A549 (cell line): Measurements from ENCODE around the gene GIT2. TPM values are rescaled to one million over a fixed set of nuclear protein-coding genes. Genes with fewer than 3 reads are reported as not detected.

ENCODE experiments used
- ATAC-seq, 2 experiments: fragments of 200-7000 bp in 1 of 2; fragments of >200 bp in 1 of 2; cut with Nextera tagmentation in 1 of 2; cut with Tn5 transposase in 1 of 2; 3 replicates each; pipeline versions ENCODE4 v1.8.0 to v1.9.1; 2018 to 2020; ENCODE audit warnings: mild to moderate bottlenecking in 1 of 2, moderate library complexity in 1 of 2
- CTCF ChIA-PET: fragments of 300-600 bp; sonication (Branson Sonifier 250); formaldehyde crosslinking; extraction: SDS; loops from one replicate; lab custom pipeline; 2021; ENCODE audit warnings: antibody characterized with exemption, inconsistent platforms; lab: Yijun Ruan, JAX
- POLR2A ChIA-PET: fragments of 350-600 bp; formaldehyde crosslinking; extraction: SDS; loops from one replicate; lab custom pipeline; 2021; ENCODE audit warnings: antibody characterized with exemption, inconsistent platforms; lab: Yijun Ruan, JAX
- DNase-seq, 2 experiments: peaks; one replicate each; pipeline versions ENCODE4 v3.0.0 to v3.0.0-alpha.2; 2011 to 2016; ENCODE audit warnings: low read depth in 1 of 2, low spot score in 1 of 2
- FAIRE-seq: peaks from 2 replicates; lab custom pipeline; 2011; peaks lifted over from hg19 to GRCh38; lab: Jason Lieb, UNC
- H3K27ac ChIP-seq, 2 experiments: fragments of >200 bp; sonication (Bioruptor Twin); formaldehyde crosslinking; 3 replicates each; pipeline ENCODE4 v1.5.1; 2016 to 2017
- H3K4me1 ChIP-seq: fragments of >200 bp; sonication (Bioruptor Twin); formaldehyde crosslinking; 3 replicates; pipeline ENCODE4 v1.6.1; 2016
- H3K4me2 ChIP-seq: fragments of >200 bp; sonication (Bioruptor Twin); formaldehyde crosslinking; 3 replicates; pipeline ENCODE4 v1.6.1; 2016
- H3K4me3 ChIP-seq: fragments of >200 bp; sonication (Bioruptor Twin); formaldehyde crosslinking; 3 replicates; pipeline ENCODE4 v1.5.1; 2016
- H3K9me3 ChIP-seq: fragments of >200 bp; sonication (Bioruptor Twin); formaldehyde crosslinking; 3 replicates; pipeline ENCODE4 v1.6.1; 2016
- CBX2 ChIP-seq: fragments of 200-600 bp; sonication (generic); IDR thresholded peaks from 2 replicates; pipeline ENCODE4 v1.6.1; 2016; ENCODE audit warnings: low read depth, mild to moderate bottlenecking, borderline replicate concordance
- CTCF ChIP-seq: fragments of >200 bp; sonication (Bioruptor Twin); formaldehyde crosslinking; IDR thresholded peaks from 3 replicates; pipeline ENCODE4 v1.5.1; 2016
- EHMT2 ChIP-seq: fragments of 200-600 bp; sonication (generic); IDR thresholded peaks from 2 replicates; pipeline ENCODE4 v1.6.1; 2016; ENCODE audit warnings: antibody characterized with exemption, low read depth, mild to moderate bottlenecking, moderate library complexity
- ESRRA ChIP-seq: fragments of 150-350 bp; IDR thresholded peaks from 2 replicates; pipeline ENCODE4 v1.6.1; 2014; ENCODE audit warnings: mild to moderate bottlenecking, low read length, borderline replicate concordance
- FOSB ChIP-seq: fragments of 250-450 bp; sonication (Bioruptor Pico); IDR thresholded peaks from 2 replicates; pipeline ENCODE4 v1.5.0; 2020; ENCODE audit warnings: mild to moderate bottlenecking, moderate library complexity
- FOXS1 ChIP-seq: fragments of 250-450 bp; sonication (Bioruptor Pico); IDR thresholded peaks from 2 replicates; pipeline ENCODE4 v1.5.0; 2020; ENCODE audit warnings: mild to moderate bottlenecking, moderate library complexity
- HDAC2 ChIP-seq: fragments of 200-600 bp; sonication (generic); IDR thresholded peaks from 2 replicates; pipeline ENCODE4 v1.6.1; 2016
- JUNB ChIP-seq: fragments of >200 bp; sonication (Bioruptor Twin); formaldehyde crosslinking; IDR thresholded peaks from 2 replicates; pipeline ENCODE4 v1.6.1; 2016
- MAFK ChIP-seq: fragments of 450-650 bp; IDR thresholded peaks from 2 replicates; pipeline ENCODE4 v1.6.1; 2014; ENCODE audit not compliant: partially characterized antibody
- NR3C1 ChIP-seq: fragments of >200 bp; sonication (Bioruptor Twin); formaldehyde crosslinking; IDR thresholded peaks from 3 replicates; pipeline ENCODE4 v1.6.1; 2017
- POLR2AphosphoS2 ChIP-seq: conservative IDR thresholded peaks from 2 replicates; pipeline ENCODE4 v1.6.1; 2012; ENCODE audit warnings: low read length, improper control_type of control experiment, inconsistent platforms
- SREBF2 ChIP-seq: fragments of 450-650 bp; IDR thresholded peaks from 2 replicates; pipeline ENCODE4 v1.6.1; 2014; ENCODE audit warnings: mild to moderate bottlenecking, moderate library complexity
- ZC3H11A ChIP-seq: fragments of 450-650 bp; IDR thresholded peaks from 2 replicates; pipeline ENCODE4 v1.6.1; 2014; ENCODE audit warnings: antibody characterized with exemption, mild to moderate bottlenecking
- WGBS: methylation state at CpG from one replicate; pipeline ENCODE4 v1.1.6; 2017; ENCODE audit errors: missing lambda C conversion rate; 5-methylcytosine and 5-hydroxymethylcytosine counted together
- polyA plus RNA-seq, 4 experiments: library from polyadenylated mRNA; depleted of rRNA in 3 of 4; stranded (reverse); fragments of >200 nt; fragmentation: RNase III in 1 of 4; extraction: RNeasy Plus Mini Kit Qiagen cat#74134 plus additional on column Dnase treatment in 1 of 4; gene quantifications; 2 replicates in 3 of 4; 3 replicates in 1 of 4; pipeline ENCODE4 v1.2.3, GENCODE V29; 2011 to 2017
- TF ChIP-seq, protein P1 (sequence below): IDR thresholded peaks from 2 replicates; pipeline ENCODE4 v1.6.1; 2012
- TF ChIP-seq, protein P2 (sequence below): fragments of 250-450 bp; sonication (Bioruptor Pico); IDR thresholded peaks from 2 replicates; pipeline ENCODE4 v1.5.0; 2021; ENCODE audit warnings: mild to moderate bottlenecking, moderate library complexity, borderline replicate concordance
- TF ChIP-seq, protein P3 (sequence below): fragments of >200 bp; sonication (Bioruptor Twin); formaldehyde crosslinking; IDR thresholded peaks from 2 replicates; pipeline ENCODE4 v1.6.1; 2016
- TF ChIP-seq, protein P4 (sequence below): fragments of 200-600 bp; sonication (generic); IDR thresholded peaks from 2 replicates; pipeline ENCODE4 v1.6.1; 2016; ENCODE audit warnings: antibody characterized with exemption, mild to moderate bottlenecking, moderate library complexity
- TF ChIP-seq, protein P5 (sequence below): IDR thresholded peaks from 2 replicates; pipeline ENCODE4 v1.6.1; 2012

The GIT2 gene
- polyA plus RNA-seq, 2 of the 4 experiments (the other 2 are of a cell fraction), result 18.5 to 38.0 TPM

- TF ChIP-seq POLR2AphosphoS2 (no peak), HDAC2 (no peak), ZC3H11A (no peak), ESRRA (no peak)
- TF ChIP-seq, protein P1, sequence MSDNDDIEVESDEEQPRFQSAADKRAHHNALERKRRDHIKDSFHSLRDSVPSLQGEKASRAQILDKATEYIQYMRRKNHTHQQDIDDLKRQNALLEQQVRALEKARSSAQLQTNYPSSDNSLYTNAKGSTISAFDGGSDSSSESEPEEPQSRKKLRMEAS, result no peak
- TF ChIP-seq, all 56 proteins: peak for 0
These were observed 102.7 kb downstream of the GIT2 start (continued) for GRCh38 chr12:109893261-109893995.

DNA sequence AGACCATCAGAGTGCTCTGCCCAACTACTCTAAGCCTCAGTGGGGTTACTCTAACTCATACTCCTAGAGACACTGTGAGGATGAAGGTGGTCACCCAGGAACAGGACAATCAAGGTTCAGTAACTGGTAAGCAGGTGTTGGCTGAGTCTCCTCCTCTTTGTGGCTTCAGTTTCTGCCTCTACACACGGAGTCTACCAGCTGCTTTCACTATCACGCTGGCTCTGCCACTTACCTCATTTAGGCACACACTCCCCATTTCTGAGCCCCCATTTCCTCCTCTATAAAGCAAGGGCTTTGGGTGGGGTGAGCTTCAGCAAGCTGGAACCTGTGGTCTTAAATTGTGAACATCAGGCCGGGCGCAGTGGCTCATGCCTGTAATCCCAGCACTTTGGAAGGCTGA lies 103.4 kb downstream of the GIT2 start:
- ChIA-PET CTCF (interaction anchor here (1.6 to 2.5 kb wide), 2 partner anchors 13 to 40 kb away, joined by 3 to 9 read pairs; no protein-coding TSS in a partner anchor), POLR2A (no interaction called here)
- Histone ChIP-seq H3K27ac (no peak overlapping the region), H3K4me3 (no peak overlapping the region), H3K4me2 (no peak overlapping the region), H3K9me3 (no peaks in the 10 kb centered on the region), H3K4me1 (peaks cover 14% of the 10 kb centered on the region)
- TF ChIP-seq SREBF2 (no peak), EHMT2 (no peak), CTCF (no peak), ESRRA (no peak), MAFK (no peak), FOSB (CRISPR knock-in tag) (no peak), FOXS1 (CRISPR knock-in tag) (no peak), CBX2 (no peak), JUNB (no peak), NR3C1 (no peak)
- TF ChIP-seq, protein P2, sequence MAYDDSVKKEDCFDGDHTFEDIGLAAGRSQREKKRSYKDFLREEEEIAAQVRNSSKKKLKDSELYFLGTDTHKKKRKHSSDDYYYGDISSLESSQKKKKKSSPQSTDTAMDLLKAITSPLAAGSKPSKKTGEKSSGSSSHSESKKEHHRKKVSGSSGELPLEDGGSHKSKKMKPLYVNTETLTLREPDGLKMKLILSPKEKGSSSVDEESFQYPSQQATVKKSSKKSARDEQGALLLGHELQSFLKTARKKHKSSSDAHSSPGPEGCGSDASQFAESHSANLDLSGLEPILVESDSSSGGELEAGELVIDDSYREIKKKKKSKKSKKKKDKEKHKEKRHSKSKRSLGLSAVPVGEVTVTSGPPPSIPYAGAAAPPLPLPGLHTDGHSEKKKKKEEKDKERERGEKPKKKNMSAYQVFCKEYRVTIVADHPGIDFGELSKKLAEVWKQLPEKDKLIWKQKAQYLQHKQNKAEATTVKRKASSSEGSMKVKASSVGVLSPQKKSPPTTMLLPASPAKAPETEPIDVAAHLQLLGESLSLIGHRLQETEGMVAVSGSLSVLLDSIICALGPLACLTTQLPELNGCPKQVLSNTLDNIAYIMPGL, result no peak
- TF ChIP-seq, protein P3, sequence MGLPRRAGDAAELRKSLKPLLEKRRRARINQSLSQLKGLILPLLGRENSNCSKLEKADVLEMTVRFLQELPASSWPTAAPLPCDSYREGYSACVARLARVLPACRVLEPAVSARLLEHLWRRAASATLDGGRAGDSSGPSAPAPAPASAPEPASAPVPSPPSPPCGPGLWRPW, result no peak
- TF ChIP-seq, protein P4, sequence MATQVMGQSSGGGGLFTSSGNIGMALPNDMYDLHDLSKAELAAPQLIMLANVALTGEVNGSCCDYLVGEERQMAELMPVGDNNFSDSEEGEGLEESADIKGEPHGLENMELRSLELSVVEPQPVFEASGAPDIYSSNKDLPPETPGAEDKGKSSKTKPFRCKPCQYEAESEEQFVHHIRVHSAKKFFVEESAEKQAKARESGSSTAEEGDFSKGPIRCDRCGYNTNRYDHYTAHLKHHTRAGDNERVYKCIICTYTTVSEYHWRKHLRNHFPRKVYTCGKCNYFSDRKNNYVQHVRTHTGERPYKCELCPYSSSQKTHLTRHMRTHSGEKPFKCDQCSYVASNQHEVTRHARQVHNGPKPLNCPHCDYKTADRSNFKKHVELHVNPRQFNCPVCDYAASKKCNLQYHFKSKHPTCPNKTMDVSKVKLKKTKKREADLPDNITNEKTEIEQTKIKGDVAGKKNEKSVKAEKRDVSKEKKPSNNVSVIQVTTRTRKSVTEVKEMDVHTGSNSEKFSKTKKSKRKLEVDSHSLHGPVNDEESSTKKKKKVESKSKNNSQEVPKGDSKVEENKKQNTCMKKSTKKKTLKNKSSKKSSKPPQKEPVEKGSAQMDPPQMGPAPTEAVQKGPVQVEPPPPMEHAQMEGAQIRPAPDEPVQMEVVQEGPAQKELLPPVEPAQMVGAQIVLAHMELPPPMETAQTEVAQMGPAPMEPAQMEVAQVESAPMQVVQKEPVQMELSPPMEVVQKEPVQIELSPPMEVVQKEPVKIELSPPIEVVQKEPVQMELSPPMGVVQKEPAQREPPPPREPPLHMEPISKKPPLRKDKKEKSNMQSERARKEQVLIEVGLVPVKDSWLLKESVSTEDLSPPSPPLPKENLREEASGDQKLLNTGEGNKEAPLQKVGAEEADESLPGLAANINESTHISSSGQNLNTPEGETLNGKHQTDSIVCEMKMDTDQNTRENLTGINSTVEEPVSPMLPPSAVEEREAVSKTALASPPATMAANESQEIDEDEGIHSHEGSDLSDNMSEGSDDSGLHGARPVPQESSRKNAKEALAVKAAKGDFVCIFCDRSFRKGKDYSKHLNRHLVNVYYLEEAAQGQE, result no peak
- TF ChIP-seq, protein P5, sequence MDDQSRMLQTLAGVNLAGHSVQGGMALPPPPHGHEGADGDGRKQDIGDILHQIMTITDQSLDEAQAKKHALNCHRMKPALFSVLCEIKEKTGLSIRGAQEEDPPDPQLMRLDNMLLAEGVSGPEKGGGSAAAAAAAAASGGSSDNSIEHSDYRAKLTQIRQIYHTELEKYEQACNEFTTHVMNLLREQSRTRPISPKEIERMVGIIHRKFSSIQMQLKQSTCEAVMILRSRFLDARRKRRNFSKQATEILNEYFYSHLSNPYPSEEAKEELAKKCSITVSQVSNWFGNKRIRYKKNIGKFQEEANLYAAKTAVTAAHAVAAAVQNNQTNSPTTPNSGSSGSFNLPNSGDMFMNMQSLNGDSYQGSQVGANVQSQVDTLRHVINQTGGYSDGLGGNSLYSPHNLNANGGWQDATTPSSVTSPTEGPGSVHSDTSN, result no peak
- TF ChIP-seq, protein P1, result no peak
- ATAC-seq (no peak), DNase-seq (no peak), FAIRE-seq (no peak)
- WGBS, result 76% methylated on average over 4 of the region's 4 CpGs
